Fibroblast of lung (primary cell): Measurements from ENCODE around the gene BCAS1. TPM values are rescaled to one million over a fixed set of nuclear protein-coding genes. Genes with fewer than 3 reads are reported as not detected.

Experiments used
- DNase-seq, 2 donors: peaks; one replicate each; pipeline versions ENCODE4 v3.0.0 to v3.0.0-alpha.2; 2010; ENCODE audit warnings: low read depth in 2 of 2
- H2AFZ ChIP-seq: 2 replicates; pipeline ENCODE4 v1.5.1; 2012; ENCODE audit warnings: low read length, control low read depth, inconsistent platforms
- H3K27ac ChIP-seq: 2 replicates; pipeline ENCODE4 v1.5.1; 2011; ENCODE audit warnings: low read length, control low read depth; ENCODE audit not compliant: insufficient read depth
- H3K27me3 ChIP-seq: 2 replicates; pipeline ENCODE4 v1.5.1; 2011; ENCODE audit warnings: mild to moderate bottlenecking, low read length; ENCODE audit not compliant: control insufficient read depth, insufficient read depth
- H3K36me3 ChIP-seq: 2 replicates; pipeline ENCODE4 v1.5.1; 2011; ENCODE audit warnings: low read length; ENCODE audit not compliant: control insufficient read depth, insufficient read depth
- H3K4me1 ChIP-seq: 2 replicates; pipeline ENCODE4 v1.5.1; 2011; ENCODE audit warnings: low read length; ENCODE audit not compliant: control insufficient read depth, insufficient read depth; ENCODE audit errors: extremely low read depth
- H3K4me2 ChIP-seq: 2 replicates; pipeline ENCODE4 v1.5.1; 2011; ENCODE audit warnings: low read length, control low read depth; ENCODE audit not compliant: insufficient read depth; ENCODE audit errors: extremely low read depth
- H3K4me3 ChIP-seq, 4 experiments: fragments of 200-600 bp in 1 of 4; sonication (generic) in 1 of 4; replicated peaks in 1 of 4; 2 replicates each; pipeline ENCODE4 v1.5.1; 2011 to 2016; ENCODE audit warnings: low read length in 4 of 4, low read depth in 3 of 4, mild to moderate bottlenecking in 3 of 4, control low read depth in 2 of 4, inconsistent platforms in 1 of 4, mixed read lengths in 1 of 4; ENCODE audit not compliant: insufficient read depth in 1 of 4; ENCODE audit errors: control extremely low read depth in 1 of 4
- H3K79me2 ChIP-seq: 2 replicates; pipeline ENCODE4 v1.5.1; 2012; ENCODE audit warnings: mild to moderate bottlenecking, low read length, inconsistent platforms; ENCODE audit not compliant: control insufficient read depth, insufficient read depth
- H3K9ac ChIP-seq: 2 replicates; pipeline ENCODE4 v1.5.1; 2011; ENCODE audit warnings: mild to moderate bottlenecking, low read length, control low read depth; ENCODE audit not compliant: insufficient read depth
- H3K9me3 ChIP-seq: 2 replicates; pipeline ENCODE4 v1.5.1; 2012; ENCODE audit warnings: low read depth, low read length; ENCODE audit not compliant: control insufficient read depth, insufficient read depth
- H4K20me1 ChIP-seq: 2 replicates; pipeline ENCODE4 v1.5.1; 2011; ENCODE audit warnings: low read length; ENCODE audit not compliant: control insufficient read depth, insufficient read depth; ENCODE audit errors: extremely low read depth
- CTCF ChIP-seq, 2 donors: IDR thresholded peaks in 1 of 2; conservative IDR thresholded peaks in 1 of 2; 1 replicate in 1 of 2; 2 replicates in 1 of 2; pipeline ENCODE4 v1.5.1; 2011 to 2012; ENCODE audit warnings: low read length in 2 of 2, control low read depth in 1 of 2, inconsistent platforms in 1 of 2, low read depth in 1 of 2, mild to moderate bottlenecking in 1 of 2
- EZH2 ChIP-seq: IDR thresholded peaks from 2 replicates; pipeline ENCODE4 v1.5.1; 2012; ENCODE audit warnings: low read length, control low read depth, mild to moderate bottlenecking; ENCODE audit errors: missing control alignments
- polyA plus RNA-seq, 2 donors: library from polyadenylated mRNA; depleted of rRNA in 1 of 2; stranded (reverse) in 1 of 2; unstranded in 1 of 2; fragments of >200 nt; gene quantifications; 2 replicates each; pipeline ENCODE4 v1.2.1, GENCODE V29; 2011 to 2012; ENCODE audit warnings: missing spikeins in 1 of 2
- total RNA-seq: library from RNA; depleted of rRNA; stranded (reverse); fragments of >200 nt; gene quantifications from 2 replicates; pipeline ENCODE4 v1.2.1, GENCODE V29; 2014

Gene BCAS1
- total and polyA plus RNA-seq, 2 donors (not counting 1 experiment from before 2014, with no cell fraction given) = 0.17 TPM; not detected in 1

DNA sequence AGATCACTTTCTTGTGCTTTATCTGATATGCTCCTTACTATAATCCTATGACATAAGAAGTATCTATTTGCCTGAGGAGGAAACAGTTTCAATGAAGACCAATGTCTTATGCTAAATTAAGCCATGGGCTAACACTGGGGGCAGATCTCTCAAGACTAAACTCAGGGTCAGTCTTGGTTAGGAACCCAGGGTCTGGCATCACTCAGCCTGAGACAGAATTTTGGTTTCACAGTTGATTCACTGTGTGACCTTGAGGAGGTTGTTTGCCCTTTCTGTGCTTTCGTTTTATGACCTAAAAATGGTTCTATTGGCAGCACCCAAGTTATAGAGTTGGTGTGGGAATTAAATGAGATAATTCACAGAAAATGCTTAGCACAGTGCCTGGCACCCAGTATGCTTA, 4.9 kb upstream of the BCAS1 start:
- Histone ChIP-seq H3K4me1 (no peaks in the 10 kb centered on the region), H3K27me3 (no peaks in the 10 kb centered on the region), H3K4me3 (no peak overlapping the region), H3K4me2 (no peak overlapping the region), H3K9ac (no peak overlapping the region), H3K9me3 (no peaks in the 10 kb centered on the region), H3K79me2 (no peaks in the 10 kb centered on the region), H3K27ac (no peak overlapping the region), H2AFZ (no peak overlapping the region), H3K36me3 (no peaks in the 10 kb centered on the region), H4K20me1 (no peaks in the 10 kb centered on the region)
- TF ChIP-seq EZH2 (no peak), CTCF (conservative IDR thresholded peaks at IDR 0.05 in 1 of 2, IDR thresholded peaks at IDR 0.05 in 1 of 2; ENCODE audit: low read depth in 1 of 2, low read length in 2 of 2) (no peak)
- no peak for DNase-seq

GRCh38 chr20:54074511-54074910, 4.1 kb upstream of the BCAS1 start:
- H3K9me3 ChIP-seq = no peaks in the 10 kb centered on the region
- TF ChIP-seq CTCF (conservative IDR thresholded peaks at IDR 0.05 in 1 of 2, IDR thresholded peaks at IDR 0.05 in 1 of 2; ENCODE audit: low read depth in 1 of 2, low read length in 2 of 2) (no peak), EZH2 (no peak)

GRCh38 chr20:54073288-54073687, 2.9 kb upstream of the BCAS1 start:
- no peaks in the 10 kb centered on the region for H3K36me3 ChIP-seq
- DNase-seq = no peak
- TF ChIP-seq CTCF (conservative IDR thresholded peaks at IDR 0.05 in 1 of 2, IDR thresholded peaks at IDR 0.05 in 1 of 2; ENCODE audit: low read depth in 1 of 2, low read length in 2 of 2) (no peak), EZH2 (no peak)
- H3K27me3 ChIP-seq = no peaks in the 10 kb centered on the region
- H3K4me3 ChIP-seq = no peak overlapping the region
- H3K27ac ChIP-seq = no peak overlapping the region
- H3K9ac ChIP-seq = no peak overlapping the region
- H4K20me1 ChIP-seq = no peaks in the 10 kb centered on the region
- no peak overlapping the region for H2AFZ ChIP-seq
- no peaks in the 10 kb centered on the region for H3K79me2 ChIP-seq
- no peaks in the 10 kb centered on the region for H3K4me1 ChIP-seq
- H3K9me3 ChIP-seq = no peaks in the 10 kb centered on the region
- H3K4me2 ChIP-seq = no peak overlapping the region

More at GRCh38 chr20:54074511-54074910, 4.1 kb upstream of the BCAS1 start:
- Histone ChIP-seq H3K4me1 (no peaks in the 10 kb centered on the region), H3K4me3 (no peak overlapping the region), H3K79me2 (no peaks in the 10 kb centered on the region), H3K36me3 (no peaks in the 10 kb centered on the region), H3K27me3 (no peaks in the 10 kb centered on the region), H3K9ac (no peak overlapping the region), H4K20me1 (no peaks in the 10 kb centered on the region), H3K4me2 (no peak overlapping the region), H3K27ac (no peak overlapping the region), H2AFZ (no peak overlapping the region)
- no peak for DNase-seq
